Gastrocnemius medialis (tissue), 4 donors: ENCODE measurements around the gene CRABP2. TPM values are rescaled to one million over a fixed set of nuclear protein-coding genes. Genes with fewer than 3 reads are reported as not detected.
A peak's percentile ranks its signal among the peaks of the same experiment; 100 is the strongest.

Experiments
- ATAC-seq, 2 donors: fragments of 150-250 bp; one replicate each; pipeline ENCODE4 v1.9.1; 2016
- DNase-seq, 2 donors: peaks; one replicate each; pipeline ENCODE4 v3.0.0-alpha.2; 2019
- H3K27ac ChIP-seq, 4 donors: fragments of 200-600 bp; sonication (generic); 1 replicate in 1 of 4; 2 replicates in 3 of 4; pipeline ENCODE4 v1.5.1; 2016 to 2018; ENCODE audit warnings: mild to moderate bottlenecking in 2 of 4, moderate library complexity in 1 of 4
- H3K27me3 ChIP-seq, 3 donors: fragments of 200-600 bp; sonication (generic) in 2 of 3; 1 replicate in 1 of 3; 2 replicates in 2 of 3; pipeline versions ENCODE4 v1.5.1 to v1.6.0; 2016 to 2019; ENCODE audit warnings: mild to moderate bottlenecking in 1 of 3, moderate library complexity in 1 of 3
- H3K36me3 ChIP-seq, 2 donors: fragments of 200-600 bp; sonication (generic) in 1 of 2; one replicate each; pipeline ENCODE4 v1.5.1; 2017 to 2018
- H3K4me1 ChIP-seq, 2 donors: fragments of 200-600 bp; sonication (generic) in 1 of 2; one replicate each; pipeline ENCODE4 v1.5.1; 2016 to 2017; ENCODE audit warnings: mild to moderate bottlenecking in 2 of 2
- H3K4me3 ChIP-seq, 4 donors: fragments of 200-600 bp; sonication (generic) in 3 of 4; 1 replicate in 1 of 4; 2 replicates in 3 of 4; pipeline ENCODE4 v1.5.1; 2016 to 2019; ENCODE audit warnings: mild to moderate bottlenecking in 2 of 4
- H3K9me3 ChIP-seq, 3 donors: fragments of 200-600 bp; sonication (generic) in 2 of 3; 1 replicate in 1 of 3; 2 replicates in 2 of 3; pipeline ENCODE4 v1.5.1; 2016 to 2019
- CTCF ChIP-seq, 5 experiments: fragments of 450-650 bp in 3 of 5; fragments of 200-600 bp in 2 of 5; sonication (generic) in 2 of 5; IDR thresholded peaks in 4 of 5; conservative IDR thresholded peaks in 1 of 5; 1 replicate in 4 of 5; 2 replicates in 1 of 5; pipeline ENCODE4 v1.5.1; 2016 to 2019; ENCODE audit warnings: antibody characterized with exemption in 5 of 5, mild to moderate bottlenecking in 3 of 5, moderate library complexity in 3 of 5
- POLR2A ChIP-seq, 2 donors: fragments of 450-650 bp; IDR thresholded peaks; one replicate each; pipeline ENCODE4 v1.6.1; 2017; ENCODE audit warnings: antibody characterized with exemption in 2 of 2, mild to moderate bottlenecking in 2 of 2, moderate library complexity in 2 of 2
- in situ Hi-C, 4 donors: fragments of 200-750 bp; cut with MboI; loops; one replicate each; pipeline versions ENCODE4 v1.15.0 to v1.8.0; 2017; ENCODE audit warnings: low sequenced_read_pairs in 4 of 4
- intact Hi-C: fragments of 100-400 bp; cut with DNase I; formaldehyde crosslinking; loops from one replicate; pipeline ENCODE4 v1.15.1; 2023; ENCODE audit warnings: low total_unique reads
- total RNA-seq, 4 donors: library from RNA; depleted of rRNA; stranded (reverse); fragments of >200 nt; gene quantifications; one replicate each; pipeline versions ENCODE4 v1.1.0 to v1.2.3, GENCODE V29; 2016

The CRABP2 gene
- total RNA-seq, 4 donors from 2014 or later: 0.98 to 1.3 TPM; not detected in 2

GRCh38 chr1:156726549-156727226 is 21.3 kb upstream of the CRABP2 start:
- intact Hi-C loops: loop anchor here (10.0 kb wide), 1 partner anchor 672 kb away; the partner anchor contains the start of genes LAMTOR2 and UBQLN4
- TF ChIP-seq POLR2A (IDR thresholded peaks at IDR 0.05): no peak
- peak in 2 of 5 experiments; percentile 10 to 38 for TF ChIP-seq CTCF (IDR thresholded peaks at IDR 0.05 in 4 of 5, conservative IDR thresholded peaks at IDR 0.05 in 1 of 5)
- Histone ChIP-seq H3K9me3 (no peaks in the 10 kb centered on the region), H3K27ac (peak overlapping the region in 2 of 4 donors; percentile 66 to 94), H3K4me1 (peaks cover 35 to 37% of the 10 kb centered on the region in 2 donors), H3K36me3 (peaks cover 0 to 28% of the 10 kb centered on the region in 2 donors), H3K4me3 (peak overlapping the region; percentile 68 to 94 (median 84)), H3K27me3 (no peaks in the 10 kb centered on the region)
- in situ Hi-C loops: loop anchor here in 1 of 4 donors (5.0 to 25.0 kb wide), 2 partner anchors 39 to 664 kb away; partner anchors contain the start of genes LAMTOR2, RAB25 and UBQLN4
- ATAC-seq (no peak), DNase-seq (no peak)

- DNase-seq (peak; percentile 64 to 87), ATAC-seq (peak; percentile 57 to 70)
- intact Hi-C loops (loop anchor here (1.0 to 10.0 kb wide), 3 partner anchors 36 to 671 kb away; partner anchors contain the start of genes LAMTOR2 and UBQLN4), in situ Hi-C loops (loop anchor here in 1 of 4 donors (5.0 to 25.0 kb wide), 2 partner anchors 38 to 663 kb away; partner anchors contain the start of genes LAMTOR2, RAB25 and UBQLN4)
- Histone ChIP-seq H3K27ac (peak overlapping the region; percentile 27 to 94 (median 53)), H3K27me3 (no peaks in the 10 kb centered on the region), H3K4me1 (peaks cover 35 to 37% of the 10 kb centered on the region in 2 donors), H3K36me3 (peaks cover 3 to 37% of the 10 kb centered on the region in 2 donors), H3K9me3 (no peaks in the 10 kb centered on the region), H3K4me3 (peak overlapping the region; percentile 37 to 94 (median 62))
- TF ChIP-seq POLR2A (IDR thresholded peaks at IDR 0.05): no peak
- peak; percentile 86 to 95 (median 94) for TF ChIP-seq CTCF (IDR thresholded peaks at IDR 0.05 in 4 of 5, conservative IDR thresholded peaks at IDR 0.05 in 1 of 5)
These were observed 20.4 kb upstream of the CRABP2 start for GRCh38 chr1:156725683-156726280.

- ATAC-seq (no peak), DNase-seq (no peak)
- Histone ChIP-seq H3K36me3 (peaks cover 3 to 39% of the 10 kb centered on the region in 2 donors), H3K27me3 (no peaks in the 10 kb centered on the region), H3K27ac (no peak overlapping the region), H3K9me3 (no peaks in the 10 kb centered on the region), H3K4me1 (peaks cover 18 to 21% of the 10 kb centered on the region in 2 donors), H3K4me3 (no peak overlapping the region)
- intact Hi-C loops (loop anchor here (10.0 kb wide), 1 partner anchor 667 kb away; the partner anchor contains the start of genes LAMTOR2 and UBQLN4), in situ Hi-C loops (loop anchor here in 1 of 4 donors (25.0 kb wide), 1 partner anchor 141 kb away; the partner anchor contains the start of genes INSRR and NTRK1)
- TF ChIP-seq CTCF (IDR thresholded peaks at IDR 0.05 in 4 of 5, conservative IDR thresholded peaks at IDR 0.05 in 1 of 5): no peak
- TF ChIP-seq POLR2A (IDR thresholded peaks at IDR 0.05): no peak
These were observed 16.2 kb upstream of the CRABP2 start for GRCh38 chr1:156721535-156721934.

- in situ Hi-C loops: loop anchor here in 1 of 4 donors (25.0 kb wide), 1 partner anchor 141 kb away; the partner anchor contains the start of genes INSRR and NTRK1
- Histone ChIP-seq H3K9me3 (no peaks in the 10 kb centered on the region), H3K27me3 (no peaks in the 10 kb centered on the region), H3K4me3 (no peak overlapping the region), H3K27ac (no peak overlapping the region), H3K36me3 (peaks cover 3 to 39% of the 10 kb centered on the region in 2 donors), H3K4me1 (peaks cover 14 to 17% of the 10 kb centered on the region in 2 donors)
- ATAC-seq (no peak), DNase-seq (no peak)
- intact Hi-C loops: loop anchor here (10.0 kb wide), 1 partner anchor 666 kb away; the partner anchor contains the start of genes LAMTOR2 and UBQLN4
- TF ChIP-seq CTCF (IDR thresholded peaks at IDR 0.05 in 4 of 5, conservative IDR thresholded peaks at IDR 0.05 in 1 of 5) (no peak), POLR2A (IDR thresholded peaks at IDR 0.05) (no peak)
These were observed 15.7 kb upstream of the CRABP2 start for GRCh38 chr1:156721131-156721530.
